Neural cell (in vitro differentiated cells): ENCODE results near the gene QSOX2.

Experiments
- CTCF ChIP-seq: fragments of 450-650 bp; IDR thresholded peaks from 2 replicates; pipeline ENCODE4 v1.5.1; 2014; ENCODE audit warnings: antibody characterized with exemption, mild to moderate bottlenecking, moderate library complexity; ENCODE audit not compliant: poor library complexity, severe bottlenecking
- EP300 ChIP-seq: fragments of 450-650 bp; conservative IDR thresholded peaks from 2 replicates; pipeline ENCODE4 v1.6.1; 2014; ENCODE audit warnings: antibody characterized with exemption, mild to moderate bottlenecking, moderate library complexity; ENCODE audit not compliant: poor library complexity, severe bottlenecking
- EZH2 ChIP-seq: fragments of 200-600, 300-800 bp; shearing (Covaris generic), sonication (generic); IDR thresholded peaks from 2 replicates; pipeline ENCODE4 v1.6.1; 2014; ENCODE audit warnings: antibody characterized with exemption, low read length, borderline replicate concordance, mild to moderate bottlenecking; ENCODE audit not compliant: insufficient read depth, poor library complexity, severe bottlenecking
- RAD21 ChIP-seq: fragments of 450-650 bp; conservative IDR thresholded peaks from 2 replicates; pipeline ENCODE4 v1.6.1; 2014; ENCODE audit warnings: antibody characterized with exemption, mild to moderate bottlenecking, moderate library complexity

- TF ChIP-seq CTCF (no peak), EZH2 (no peak), RAD21 (no peak), EP300 (no peak)
Measured at GRCh38 chr9:136200424-136200823, 45.2 kb downstream of the QSOX2 start.
